Neural progenitor cell (in vitro differentiated cells): ENCODE measurements around the gene LMF1. TPM values are rescaled to one million over a fixed set of nuclear protein-coding genes. Genes with fewer than 3 reads are reported as not detected.

Experiments used
- DNase-seq: peaks from one replicate; pipeline ENCODE4 v3.0.0-alpha.2; 2016; ENCODE audit warnings: low spot score
- H2AFZ ChIP-seq: fragments of 200-600 bp; sonication (generic); replicated peaks from 2 replicates; pipeline ENCODE4 v1.6.1; 2016; ENCODE audit warnings: antibody characterized with exemption
- H3F3A ChIP-seq: fragments of 200-600 bp; sonication (generic); 2 replicates; pipeline ENCODE4 v1.6.1; 2016; ENCODE audit warnings: antibody characterized with exemption, low read depth
- H3K27ac ChIP-seq: fragments of 200-600 bp; sonication (generic); 2 replicates; pipeline ENCODE4 v1.5.1; 2016; ENCODE audit warnings: mild to moderate bottlenecking
- H3K27me3 ChIP-seq: fragments of 200-600 bp; sonication (generic); 2 replicates; pipeline ENCODE4 v1.6.1; 2016; ENCODE audit warnings: mild to moderate bottlenecking, moderate library complexity
- H3K36me3 ChIP-seq: fragments of 200-600 bp; sonication (generic); 2 replicates; pipeline ENCODE4 v1.5.1; 2016
- H3K4me1 ChIP-seq: fragments of 200-600 bp; sonication (generic); 2 replicates; pipeline ENCODE4 v1.6.1; 2016; ENCODE audit warnings: mixed run types
- H3K4me2 ChIP-seq: fragments of 200-600 bp; sonication (generic); 2 replicates; pipeline ENCODE4 v1.6.1; 2016
- H3K4me3 ChIP-seq: fragments of 200-600 bp; sonication (generic); 2 replicates; pipeline ENCODE4 v1.5.1; 2016
- H3K79me2 ChIP-seq: fragments of 200-600 bp; sonication (generic); 2 replicates; pipeline ENCODE4 v1.6.1; 2016; ENCODE audit warnings: low read depth
- H3K9ac ChIP-seq: fragments of 200-600 bp; sonication (generic); 2 replicates; pipeline ENCODE4 v1.6.1; 2016
- H3K9me3 ChIP-seq: fragments of 200-600 bp; sonication (generic); 2 replicates; pipeline ENCODE4 v1.5.1; 2016; ENCODE audit warnings: low read depth
- H4K20me1 ChIP-seq: fragments of 200-600 bp; sonication (generic); 2 replicates; pipeline ENCODE4 v1.6.1; 2016; ENCODE audit warnings: low read depth
- H3K27ac Mint-ChIP-seq: 3 replicates; pipeline ENCODE4 v1.8.0; 2021; ENCODE audit warnings: mixed read lengths
- H3K27me3 Mint-ChIP-seq: 2 replicates; pipeline ENCODE4 v1.8.0; 2022; ENCODE audit warnings: low read depth, mild to moderate bottlenecking, inconsistent platforms, moderate library complexity, mixed read lengths; ENCODE audit not compliant: insufficient read depth
- H3K36me3 Mint-ChIP-seq: 3 replicates; pipeline ENCODE4 v1.8.0; 2021; ENCODE audit warnings: mixed read lengths
- H3K4me1 Mint-ChIP-seq: 3 replicates; pipeline ENCODE4 v1.8.0; 2021; ENCODE audit warnings: mixed read lengths
- H3K4me3 Mint-ChIP-seq: 3 replicates; pipeline ENCODE4 v1.8.0; 2021; ENCODE audit warnings: mild to moderate bottlenecking, moderate library complexity, mixed read lengths
- H3K9me3 Mint-ChIP-seq: 3 replicates; pipeline ENCODE4 v1.8.0; 2020; ENCODE audit warnings: mixed read lengths
- CTCF ChIP-seq: fragments of 200-600 bp; sonication (generic); IDR thresholded peaks from 2 replicates; pipeline ENCODE4 v1.5.1; 2017; ENCODE audit warnings: antibody characterized with exemption, mild to moderate bottlenecking
- EZH2 ChIP-seq: fragments of 200-600 bp; sonication (generic); IDR thresholded peaks from 2 replicates; pipeline ENCODE4 v1.6.1; 2017; ENCODE audit warnings: antibody characterized with exemption, mild to moderate bottlenecking, moderate library complexity
- EZH2phosphoT487 ChIP-seq: fragments of 200-600 bp; sonication (generic); IDR thresholded peaks from 2 replicates; pipeline ENCODE4 v1.6.1; 2017; ENCODE audit warnings: antibody characterized with exemption
- total RNA-seq: library from RNA; depleted of rRNA; stranded (reverse); fragments of >200 nt; gene quantifications from 2 replicates; pipeline ENCODE4 v1.2.3, GENCODE V29; 2015; ENCODE audit warnings: low replicate concordance

LMF1 gene
- total RNA-seq, 1 donor from 2014 or later, result 3.4 TPM

- peaks cover 8% of the 10 kb centered on the region for H3K9me3 Mint-ChIP-seq
- H3K4me1 ChIP-seq, result no peaks in the 10 kb centered on the region
- H3K9ac ChIP-seq, result no peak overlapping the region
- peak overlapping the region; percentile 78 for H2AFZ ChIP-seq
- H3F3A ChIP-seq, result peaks cover 19% of the 10 kb centered on the region
- DNase-seq, result no peak
- H3K9me3 ChIP-seq, result no peaks in the 10 kb centered on the region
- H3K79me2 ChIP-seq, result peaks cover 13% of the 10 kb centered on the region
- H3K27me3 Mint-ChIP-seq, result peaks cover 16% of the 10 kb centered on the region
- H3K27ac ChIP-seq, result no peak overlapping the region
- H3K36me3 ChIP-seq, result no peaks in the 10 kb centered on the region
- H3K36me3 Mint-ChIP-seq, result peaks cover 6% of the 10 kb centered on the region
- TF ChIP-seq CTCF (no peak), EZH2phosphoT487 (no peak)
- peak overlapping the region; percentile 96 for H3K4me3 Mint-ChIP-seq
- peak overlapping the region; percentile 77 for H3K4me3 ChIP-seq
- peak overlapping the region; percentile 88 for H3K4me2 ChIP-seq
- peaks cover 36% of the 10 kb centered on the region for H3K27me3 ChIP-seq
- peaks cover 7% of the 10 kb centered on the region for H3K4me1 Mint-ChIP-seq
- no peaks in the 10 kb centered on the region for H4K20me1 ChIP-seq
- H3K27ac Mint-ChIP-seq, result peak overlapping the region; percentile 88
Observed at GRCh38 chr16:808085-808386, 162.7 kb downstream of the LMF1 start.

GRCh38 chr16:807347-808084 lies 163.3 kb downstream of the LMF1 start:
- H3K9me3 Mint-ChIP-seq, result peaks cover 8% of the 10 kb centered on the region
- Histone ChIP-seq H3F3A (peaks cover 14% of the 10 kb centered on the region), H3K36me3 (no peaks in the 10 kb centered on the region), H3K4me1 (no peaks in the 10 kb centered on the region), H3K9ac (peak overlapping the region; percentile 66), H3K27ac (peak overlapping the region; percentile 62), H3K4me2 (peak overlapping the region; percentile 88), H3K79me2 (peaks cover 13% of the 10 kb centered on the region), H3K9me3 (no peaks in the 10 kb centered on the region), H3K27me3 (peaks cover 36% of the 10 kb centered on the region), H2AFZ (peak overlapping the region; percentile 78), H4K20me1 (no peaks in the 10 kb centered on the region), H3K4me3 (peak overlapping the region; percentile 77)
- peaks cover 13% of the 10 kb centered on the region for H3K27me3 Mint-ChIP-seq
- H3K36me3 Mint-ChIP-seq, result peaks cover 6% of the 10 kb centered on the region
- peak overlapping the region; percentile 96 for H3K4me3 Mint-ChIP-seq
- TF ChIP-seq EZH2phosphoT487 (no peak), EZH2 (no peak), CTCF (no peak)
- H3K27ac Mint-ChIP-seq, result peak overlapping the region; percentile 88
- peak; percentile 97 for DNase-seq
- peaks cover 7% of the 10 kb centered on the region for H3K4me1 Mint-ChIP-seq

GRCh38 chr16:805474-805873 lies 165.3 kb downstream of the LMF1 start:
- no peak overlapping the region for H3K27ac ChIP-seq
- no peaks in the 10 kb centered on the region for H3K9me3 ChIP-seq
- no peaks in the 10 kb centered on the region for H3K36me3 ChIP-seq
- no peak overlapping the region for H2AFZ ChIP-seq
- no peak for TF ChIP-seq CTCF
- TF ChIP-seq EZH2, result no peak
- TF ChIP-seq EZH2phosphoT487, result no peak
- Mint-ChIP-seq H3K36me3 (peaks cover 6% of the 10 kb centered on the region), H3K27ac (no peak overlapping the region), H3K4me3 (no peak overlapping the region), H3K27me3 (peaks cover 6% of the 10 kb centered on the region), H3K4me1 (peaks cover 7% of the 10 kb centered on the region), H3K9me3 (peaks cover 8% of the 10 kb centered on the region)
- peaks cover 8% of the 10 kb centered on the region for H4K20me1 ChIP-seq
- H3K9ac ChIP-seq, result no peak overlapping the region
- peaks cover 10% of the 10 kb centered on the region for H3K4me1 ChIP-seq
- H3K4me3 ChIP-seq, result no peak overlapping the region
- H3K4me2 ChIP-seq, result no peak overlapping the region
- H3F3A ChIP-seq, result peaks cover 21% of the 10 kb centered on the region
- H3K79me2 ChIP-seq, result peaks cover 13% of the 10 kb centered on the region
- H3K27me3 ChIP-seq, result peaks cover 52% of the 10 kb centered on the region
- no peak for DNase-seq
